Liver (tissue), 3 donors: ENCODE data around the gene EFHD2.
"Not testable (repeated sequence)": the region's sequence is repeated elsewhere in the genome, so short reads cannot be mapped to it uniquely, and the experiment has no call there.

ENCODE experiments used
- FOXA1 ChIP-seq: IDR thresholded peaks from 2 replicates; pipeline ENCODE4 v1.6.1; 2016; ENCODE audit warnings: antibody characterized with exemption
- GABPA ChIP-seq, 2 donors: IDR thresholded peaks in 1 of 2; conservative IDR thresholded peaks in 1 of 2; 2 replicates each; pipeline ENCODE4 v1.6.1; 2016; ENCODE audit warnings: antibody characterized with exemption in 2 of 2, mild to moderate bottlenecking in 1 of 2, moderate library complexity in 1 of 2
- HNF4A ChIP-seq, 2 donors: conservative IDR thresholded peaks; 2 replicates each; pipeline ENCODE4 v1.6.1; 2016; ENCODE audit warnings: antibody characterized with exemption in 2 of 2, mild to moderate bottlenecking in 2 of 2
- MAX ChIP-seq: IDR thresholded peaks from 2 replicates; pipeline ENCODE4 v1.6.1; 2016; ENCODE audit warnings: antibody characterized with exemption
- NR2F2 ChIP-seq: IDR thresholded peaks from 2 replicates; pipeline ENCODE4 v1.6.1; 2016; ENCODE audit warnings: antibody characterized with exemption
- RAD21 ChIP-seq, 2 donors: IDR thresholded peaks; 2 replicates each; pipeline ENCODE4 v1.6.1; 2016; ENCODE audit warnings: antibody characterized with exemption in 2 of 2, mild to moderate bottlenecking in 2 of 2
- REST ChIP-seq: IDR thresholded peaks from 2 replicates; pipeline ENCODE4 v1.6.1; 2016; ENCODE audit warnings: antibody characterized with exemption, mild to moderate bottlenecking
- RXRA ChIP-seq, 2 donors: IDR thresholded peaks; 2 replicates each; pipeline ENCODE4 v1.6.1; 2017 to 2018; ENCODE audit warnings: antibody characterized with exemption in 2 of 2, mild to moderate bottlenecking in 1 of 2
- SP1 ChIP-seq: IDR thresholded peaks from 2 replicates; pipeline ENCODE4 v1.6.1; 2018; ENCODE audit warnings: antibody characterized with exemption, mild to moderate bottlenecking
- TAF1 ChIP-seq: conservative IDR thresholded peaks from 2 replicates; pipeline ENCODE4 v1.6.1; 2016; ENCODE audit warnings: antibody characterized with exemption, mild to moderate bottlenecking
- YY1 ChIP-seq: IDR thresholded peaks from 2 replicates; pipeline ENCODE4 v1.6.1; 2016; ENCODE audit warnings: antibody characterized with exemption, mild to moderate bottlenecking
- TF ChIP-seq, protein P1 (sequence below): fragments of 150-350 bp; IDR thresholded peaks from 2 replicates; pipeline ENCODE4 v1.5.1; 2017; ENCODE audit warnings: improper control_type of control experiment, low read depth, low read length; ENCODE audit not compliant: missing input control
- TF ChIP-seq, protein P2 (sequence below): IDR thresholded peaks from 2 replicates; pipeline ENCODE4 v1.6.1; 2016; ENCODE audit warnings: antibody characterized with exemption
- donor health status: healthy.
- donor health status: healthy.

GRCh38 chr1:15458388-15458787 lies 48.7 kb downstream of the EFHD2 start:
- TF ChIP-seq, protein P1, sequence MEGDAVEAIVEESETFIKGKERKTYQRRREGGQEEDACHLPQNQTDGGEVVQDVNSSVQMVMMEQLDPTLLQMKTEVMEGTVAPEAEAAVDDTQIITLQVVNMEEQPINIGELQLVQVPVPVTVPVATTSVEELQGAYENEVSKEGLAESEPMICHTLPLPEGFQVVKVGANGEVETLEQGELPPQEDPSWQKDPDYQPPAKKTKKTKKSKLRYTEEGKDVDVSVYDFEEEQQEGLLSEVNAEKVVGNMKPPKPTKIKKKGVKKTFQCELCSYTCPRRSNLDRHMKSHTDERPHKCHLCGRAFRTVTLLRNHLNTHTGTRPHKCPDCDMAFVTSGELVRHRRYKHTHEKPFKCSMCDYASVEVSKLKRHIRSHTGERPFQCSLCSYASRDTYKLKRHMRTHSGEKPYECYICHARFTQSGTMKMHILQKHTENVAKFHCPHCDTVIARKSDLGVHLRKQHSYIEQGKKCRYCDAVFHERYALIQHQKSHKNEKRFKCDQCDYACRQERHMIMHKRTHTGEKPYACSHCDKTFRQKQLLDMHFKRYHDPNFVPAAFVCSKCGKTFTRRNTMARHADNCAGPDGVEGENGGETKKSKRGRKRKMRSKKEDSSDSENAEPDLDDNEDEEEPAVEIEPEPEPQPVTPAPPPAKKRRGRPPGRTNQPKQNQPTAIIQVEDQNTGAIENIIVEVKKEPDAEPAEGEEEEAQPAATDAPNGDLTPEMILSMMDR = not testable (repeated sequence)
- not testable (repeated sequence) for TF ChIP-seq YY1; NR2F2; SP1; RAD21 (IDR thresholded peaks at IDR 0.05); REST; HNF4A (conservative IDR thresholded peaks at IDR 0.05); TAF1; FOXA1; MAX; RXRA (IDR thresholded peaks at IDR 0.05); GABPA (IDR thresholded peaks at IDR 0.05 in 1 of 2, conservative IDR thresholded peaks at IDR 0.05 in 1 of 2)
- TF ChIP-seq, protein P2, sequence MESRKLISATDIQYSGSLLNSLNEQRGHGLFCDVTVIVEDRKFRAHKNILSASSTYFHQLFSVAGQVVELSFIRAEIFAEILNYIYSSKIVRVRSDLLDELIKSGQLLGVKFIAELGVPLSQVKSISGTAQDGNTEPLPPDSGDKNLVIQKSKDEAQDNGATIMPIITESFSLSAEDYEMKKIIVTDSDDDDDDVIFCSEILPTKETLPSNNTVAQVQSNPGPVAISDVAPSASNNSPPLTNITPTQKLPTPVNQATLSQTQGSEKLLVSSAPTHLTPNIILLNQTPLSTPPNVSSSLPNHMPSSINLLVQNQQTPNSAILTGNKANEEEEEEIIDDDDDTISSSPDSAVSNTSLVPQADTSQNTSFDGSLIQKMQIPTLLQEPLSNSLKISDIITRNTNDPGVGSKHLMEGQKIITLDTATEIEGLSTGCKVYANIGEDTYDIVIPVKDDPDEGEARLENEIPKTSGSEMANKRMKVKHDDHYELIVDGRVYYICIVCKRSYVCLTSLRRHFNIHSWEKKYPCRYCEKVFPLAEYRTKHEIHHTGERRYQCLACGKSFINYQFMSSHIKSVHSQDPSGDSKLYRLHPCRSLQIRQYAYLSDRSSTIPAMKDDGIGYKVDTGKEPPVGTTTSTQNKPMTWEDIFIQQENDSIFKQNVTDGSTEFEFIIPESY = not testable (repeated sequence)
